Gastroesophageal sphincter (tissue), 4 donors: ENCODE data around the gene POLR2M. TPM values are rescaled to one million over a fixed set of nuclear protein-coding genes. Genes with fewer than 3 reads are reported as not detected.

ENCODE experiments used
- ATAC-seq: fragments of 150-250 bp; one replicate; pipeline ENCODE4 v1.9.1; 2016; ENCODE audit warnings: mild to moderate bottlenecking, moderate library complexity
- H3K27ac ChIP-seq, 4 donors: fragments of 200-600 bp; sonication (generic) in 3 of 4; 1 replicate in 3 of 4; 2 replicates in 1 of 4; pipeline ENCODE4 v1.5.1; 2016 to 2019
- H3K27me3 ChIP-seq: fragments of 200-600 bp; sonication (generic); one replicate; pipeline ENCODE4 v1.5.1; 2019
- H3K36me3 ChIP-seq, 2 donors: fragments of 200-600 bp; sonication (generic); one replicate each; pipeline ENCODE4 v1.5.1; 2019; ENCODE audit warnings: control low read depth in 1 of 2
- H3K4me1 ChIP-seq, 3 donors: fragments of 200-600 bp; sonication (generic); 1 replicate in 2 of 3; 2 replicates in 1 of 3; pipeline ENCODE4 v1.5.1; 2016 to 2019; ENCODE audit warnings: control low read depth in 2 of 3
- H3K4me3 ChIP-seq, 2 donors: fragments of 200-600 bp; sonication (generic); one replicate each; pipeline ENCODE4 v1.5.1; 2019; ENCODE audit warnings: mild to moderate bottlenecking in 1 of 2, moderate library complexity in 1 of 2
- H3K9me3 ChIP-seq, 3 donors: fragments of 200-600 bp; sonication (generic); one replicate each; pipeline ENCODE4 v1.5.1; 2017 to 2019; ENCODE audit warnings: control low read depth in 2 of 3
- EP300 ChIP-seq: sonication (generic); formaldehyde crosslinking; IDR thresholded peaks from one replicate; pipeline ENCODE4 v1.6.1; 2017; ENCODE audit warnings: antibody characterized with exemption, mild to moderate bottlenecking
- POLR2A ChIP-seq, 2 donors: fragments of 450-650 bp; IDR thresholded peaks; one replicate each; pipeline ENCODE4 v1.6.1; 2017; ENCODE audit warnings: antibody characterized with exemption in 2 of 2, mild to moderate bottlenecking in 2 of 2, moderate library complexity in 1 of 2
- POLR2AphosphoS5 ChIP-seq: sonication (generic); formaldehyde crosslinking; IDR thresholded peaks from one replicate; pipeline ENCODE4 v1.6.1; 2017; ENCODE audit warnings: antibody characterized with exemption
- WGBS, 2 donors: methylation state at CpG; one replicate each; pipeline ENCODE4 v1.1.5; 2018; ENCODE audit warnings: low coverage in 1 of 2; 5-methylcytosine and 5-hydroxymethylcytosine counted together
- total RNA-seq, 4 donors: library from RNA; depleted of rRNA; stranded (reverse); fragments of >200 nt; gene quantifications; one replicate each; pipeline ENCODE4 v1.1.0, GENCODE V29; 2016
- TF ChIP-seq, protein P1 (sequence below), 4 experiments: fragments of 200-600 bp in 2 of 4; fragments of 450-650 bp in 2 of 4; sonication (generic) in 1 of 4; IDR thresholded peaks; one replicate each; pipeline ENCODE4 v1.5.1; 2017 to 2019; ENCODE audit warnings: antibody characterized with exemption in 4 of 4, mild to moderate bottlenecking in 2 of 4, moderate library complexity in 2 of 4

Gene POLR2M
- total RNA-seq, 4 donors from 2014 or later = 47.3 to 80.5 (median 59.0) TPM

DNA sequence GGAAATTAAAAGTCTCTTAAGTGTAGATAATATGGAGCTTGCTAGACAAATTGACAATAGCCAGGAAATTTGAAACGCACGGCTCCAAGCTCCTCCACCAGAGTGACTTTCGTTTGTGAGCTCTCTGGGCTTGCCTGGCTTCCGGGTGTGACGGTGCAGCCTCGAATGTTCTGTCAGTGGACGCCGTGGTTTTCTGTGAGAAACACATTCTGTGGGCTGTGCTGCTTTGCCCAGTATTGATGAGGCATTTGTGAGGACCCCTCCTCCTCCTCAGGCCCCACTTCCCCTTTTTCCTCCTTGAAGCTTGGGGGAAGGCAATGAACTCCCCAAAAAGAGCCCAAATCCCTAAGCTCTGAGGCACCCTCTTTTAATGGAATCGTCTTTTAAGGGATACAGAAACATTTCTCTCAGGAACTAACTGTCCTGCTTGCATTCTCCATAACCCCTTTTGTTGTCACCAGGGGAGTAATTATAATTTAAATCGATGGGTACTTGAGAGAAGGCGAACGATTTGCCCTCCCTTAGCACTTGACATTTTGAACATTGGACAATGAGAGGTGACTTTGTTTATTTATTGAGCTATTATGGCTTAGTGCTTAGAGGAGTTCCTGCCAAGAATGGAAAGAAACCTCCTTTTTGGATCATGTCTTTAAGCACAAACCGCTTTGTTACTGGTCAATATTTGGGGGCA lies 40.8 kb downstream of the POLR2M start:
- Histone ChIP-seq H3K36me3 (no peaks in the 10 kb centered on the region), H3K27ac (peak overlapping the region in 1 of 4 donors; percentile 52), H3K27me3 (no peaks in the 10 kb centered on the region), H3K9me3 (no peaks in the 10 kb centered on the region), H3K4me3 (peak overlapping the region; percentile 6 to 32), H3K4me1 (peaks cover 0 to 5% (median under 1%) of the 10 kb centered on the region in 3 donors)
- 50 to 66% methylated on average over 6 to 10 of the region's 13 CpGs for WGBS, 2 donors
- TF ChIP-seq, protein P1, sequence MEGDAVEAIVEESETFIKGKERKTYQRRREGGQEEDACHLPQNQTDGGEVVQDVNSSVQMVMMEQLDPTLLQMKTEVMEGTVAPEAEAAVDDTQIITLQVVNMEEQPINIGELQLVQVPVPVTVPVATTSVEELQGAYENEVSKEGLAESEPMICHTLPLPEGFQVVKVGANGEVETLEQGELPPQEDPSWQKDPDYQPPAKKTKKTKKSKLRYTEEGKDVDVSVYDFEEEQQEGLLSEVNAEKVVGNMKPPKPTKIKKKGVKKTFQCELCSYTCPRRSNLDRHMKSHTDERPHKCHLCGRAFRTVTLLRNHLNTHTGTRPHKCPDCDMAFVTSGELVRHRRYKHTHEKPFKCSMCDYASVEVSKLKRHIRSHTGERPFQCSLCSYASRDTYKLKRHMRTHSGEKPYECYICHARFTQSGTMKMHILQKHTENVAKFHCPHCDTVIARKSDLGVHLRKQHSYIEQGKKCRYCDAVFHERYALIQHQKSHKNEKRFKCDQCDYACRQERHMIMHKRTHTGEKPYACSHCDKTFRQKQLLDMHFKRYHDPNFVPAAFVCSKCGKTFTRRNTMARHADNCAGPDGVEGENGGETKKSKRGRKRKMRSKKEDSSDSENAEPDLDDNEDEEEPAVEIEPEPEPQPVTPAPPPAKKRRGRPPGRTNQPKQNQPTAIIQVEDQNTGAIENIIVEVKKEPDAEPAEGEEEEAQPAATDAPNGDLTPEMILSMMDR (IDR thresholded peaks at IDR 0.05) = no peak
- no peak for TF ChIP-seq POLR2A (IDR thresholded peaks at IDR 0.05)
- TF ChIP-seq EP300 = no peak
- TF ChIP-seq POLR2AphosphoS5 = no peak
- peak; percentile 44 for ATAC-seq

GRCh38 chr15:57751177-57751800 lies 44.8 kb downstream of the POLR2M start:
- WGBS, 2 donors = 17 to 19% methylated on average over 3 of the region's 3 CpGs
- Histone ChIP-seq H3K27ac (no peak overlapping the region), H3K4me1 (peaks cover 0 to 14% (median 3%) of the 10 kb centered on the region in 3 donors), H3K27me3 (no peaks in the 10 kb centered on the region), H3K36me3 (no peaks in the 10 kb centered on the region), H3K4me3 (no peak overlapping the region), H3K9me3 (no peaks in the 10 kb centered on the region)
- no peak for ATAC-seq
- TF ChIP-seq POLR2A (IDR thresholded peaks at IDR 0.05) = no peak
- TF ChIP-seq, protein P1 (IDR thresholded peaks at IDR 0.05) = peak in 3 of 4 experiments; percentile 33 to 51 (median 45)

DNA sequence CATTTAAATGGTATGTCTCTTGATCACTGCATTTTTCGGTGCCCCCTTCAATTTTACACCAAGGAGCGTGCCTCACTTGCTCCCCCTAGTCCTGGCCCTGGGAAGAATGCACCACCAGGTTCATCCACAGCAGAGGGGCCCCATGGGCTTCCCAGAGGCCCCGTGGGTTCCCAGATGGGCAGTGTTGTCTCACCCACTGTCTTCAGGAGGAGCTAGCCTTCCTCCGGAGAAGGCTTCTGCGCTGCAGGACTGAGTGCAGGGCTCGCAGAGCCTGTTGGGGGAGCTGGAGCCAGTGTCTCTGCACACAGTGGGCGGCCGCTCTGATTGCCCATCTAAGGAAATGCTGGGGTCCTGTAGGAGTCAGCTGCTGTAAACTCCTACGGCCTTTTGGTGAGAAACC lies 45.9 kb downstream of the POLR2M start:
- Histone ChIP-seq H3K4me1 (peaks cover 0 to 14% (median 3%) of the 10 kb centered on the region in 3 donors), H3K27me3 (no peaks in the 10 kb centered on the region), H3K27ac (no peak overlapping the region), H3K36me3 (no peaks in the 10 kb centered on the region), H3K9me3 (no peaks in the 10 kb centered on the region), H3K4me3 (peak overlapping the region in 1 of 2 donors; percentile 23)
- ATAC-seq = peak; percentile 28
- TF ChIP-seq POLR2A (IDR thresholded peaks at IDR 0.05) (no peak), POLR2AphosphoS5 (no peak), EP300 (no peak)
- TF ChIP-seq, protein P1 (IDR thresholded peaks at IDR 0.05) = peak in 1 of 4 experiments; percentile 30
- WGBS, 2 donors = 44 to 62% methylated on average over 2 to 3 of the region's 9 CpGs

GRCh38 chr15:57752840-57753239 lies 46.3 kb downstream of the POLR2M start:
- H3K27me3 ChIP-seq = no peaks in the 10 kb centered on the region
- no peak for ATAC-seq
- H3K4me1 ChIP-seq = peaks cover 0 to 14% (median 3%) of the 10 kb centered on the region in 3 donors
- TF ChIP-seq, protein P1 (IDR thresholded peaks at IDR 0.05) = no peak
- TF ChIP-seq EP300 (no peak), POLR2AphosphoS5 (no peak), POLR2A (IDR thresholded peaks at IDR 0.05) (no peak)
- H3K9me3 ChIP-seq = no peaks in the 10 kb centered on the region
- H3K36me3 ChIP-seq = no peaks in the 10 kb centered on the region
- WGBS, 2 donors = 22% methylated on average over 3 of the region's 9 CpGs; no CpG with 5 or more reads in 1 of the 2 donors
- no peak overlapping the region for H3K27ac ChIP-seq
- peak overlapping the region in 1 of 2 donors; percentile 23 for H3K4me3 ChIP-seq

DNA sequence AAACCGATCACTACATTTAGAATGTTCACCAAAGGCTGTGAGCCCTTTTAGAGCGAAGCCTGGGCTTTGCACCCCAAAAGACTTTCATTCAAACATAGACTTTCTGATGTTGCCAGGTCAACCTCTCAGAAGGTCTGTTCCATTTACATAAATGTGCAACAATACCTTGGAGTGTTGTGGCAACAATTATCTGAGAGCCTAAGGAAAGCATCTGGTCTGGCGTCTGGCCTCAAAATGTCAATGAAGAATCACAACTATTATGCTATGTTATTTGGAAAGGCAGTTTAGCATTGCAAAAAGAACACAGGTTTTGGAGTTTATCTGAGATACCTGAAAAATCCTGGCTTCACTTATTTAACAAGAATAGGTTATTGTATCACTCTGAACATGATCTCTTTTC lies 50.0 kb downstream of the POLR2M start:
- Histone ChIP-seq H3K27ac (no peak overlapping the region), H3K9me3 (no peaks in the 10 kb centered on the region), H3K36me3 (no peaks in the 10 kb centered on the region), H3K4me1 (peaks cover 0 to 14% (median 3%) of the 10 kb centered on the region in 3 donors), H3K4me3 (no peak overlapping the region), H3K27me3 (no peaks in the 10 kb centered on the region)
- no peak for ATAC-seq
- 78 to 100% methylated on average over 2 to 3 of the region's 3 CpGs for WGBS, 2 donors
- TF ChIP-seq POLR2A (IDR thresholded peaks at IDR 0.05) = no peak
- TF ChIP-seq, protein P1 (IDR thresholded peaks at IDR 0.05) = no peak
- TF ChIP-seq POLR2AphosphoS5 = no peak
- TF ChIP-seq EP300 = no peak
